GM19193 (cell line): ENCODE results near the gene TENM4.

Experiments
- POLR2A ChIP-seq: IDR thresholded peaks from 4 replicates; pipeline ENCODE4 v1.6.1; 2011; ENCODE audit not compliant: insufficient read depth, insufficient read length; ENCODE audit errors: extremely low read depth

TENM4 gene

GRCh38 chr11:78806214-78807004 lies 634.4 kb downstream of the TENM4 start:
- TF ChIP-seq POLR2A, result no peak

DNA sequence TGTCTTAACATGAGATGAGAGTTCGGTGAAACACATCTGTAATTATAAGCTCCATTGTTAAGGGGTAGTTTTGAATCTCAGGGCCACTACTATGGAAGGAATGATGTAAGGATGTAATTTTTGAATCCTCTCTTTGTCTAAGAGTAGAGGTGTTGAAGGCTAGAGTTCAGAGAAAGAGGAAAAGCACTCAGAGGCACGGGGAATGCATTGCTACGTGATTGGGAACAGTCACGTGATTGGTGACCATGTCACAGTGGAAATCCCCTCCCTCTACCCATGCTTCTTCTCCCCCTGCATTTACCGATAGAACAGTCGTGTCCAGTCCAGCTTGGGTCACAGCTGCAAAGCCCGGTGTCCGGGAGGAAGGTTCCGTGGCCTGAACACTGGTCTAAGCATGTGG lies 635.8 kb downstream of the TENM4 start:
- no peak for TF ChIP-seq POLR2A

- no peak for TF ChIP-seq POLR2A
These were observed 636.8 kb downstream of the TENM4 start for GRCh38 chr11:78803995-78804394.

DNA sequence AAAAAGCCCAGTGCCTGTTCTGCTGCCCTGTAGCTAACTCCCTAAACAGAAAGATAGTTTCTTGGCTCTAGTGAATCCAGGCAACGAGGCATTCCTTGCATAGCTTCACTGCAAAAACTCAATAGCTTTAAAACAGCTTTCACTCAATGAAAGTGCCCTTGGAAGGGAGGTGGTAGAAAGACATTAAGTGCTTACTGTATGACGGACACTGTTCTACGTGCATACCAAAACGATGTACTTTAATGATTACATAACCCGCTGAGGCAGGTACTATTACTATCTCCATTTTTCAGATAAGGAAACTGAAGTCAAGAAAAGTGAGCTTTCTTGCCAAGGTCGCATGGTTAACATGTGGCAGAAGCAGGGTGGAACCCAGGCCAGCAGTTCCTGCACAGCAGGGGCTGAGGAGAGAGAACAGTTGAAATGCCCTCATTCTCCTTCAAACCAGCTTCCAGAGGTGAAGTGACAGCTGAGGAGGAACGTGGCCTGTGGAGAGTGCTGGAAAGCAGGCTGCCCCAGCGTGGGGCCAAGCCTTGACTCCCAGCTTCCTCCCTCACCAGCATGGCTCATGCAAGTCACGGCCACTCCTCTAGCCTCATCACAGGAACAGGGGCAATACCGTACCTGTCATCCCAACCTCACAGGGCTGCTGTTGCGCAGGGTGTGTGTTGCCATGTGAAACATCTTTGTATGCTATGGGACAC lies 638.6 kb downstream of the TENM4 start:
- no peak for TF ChIP-seq POLR2A

DNA sequence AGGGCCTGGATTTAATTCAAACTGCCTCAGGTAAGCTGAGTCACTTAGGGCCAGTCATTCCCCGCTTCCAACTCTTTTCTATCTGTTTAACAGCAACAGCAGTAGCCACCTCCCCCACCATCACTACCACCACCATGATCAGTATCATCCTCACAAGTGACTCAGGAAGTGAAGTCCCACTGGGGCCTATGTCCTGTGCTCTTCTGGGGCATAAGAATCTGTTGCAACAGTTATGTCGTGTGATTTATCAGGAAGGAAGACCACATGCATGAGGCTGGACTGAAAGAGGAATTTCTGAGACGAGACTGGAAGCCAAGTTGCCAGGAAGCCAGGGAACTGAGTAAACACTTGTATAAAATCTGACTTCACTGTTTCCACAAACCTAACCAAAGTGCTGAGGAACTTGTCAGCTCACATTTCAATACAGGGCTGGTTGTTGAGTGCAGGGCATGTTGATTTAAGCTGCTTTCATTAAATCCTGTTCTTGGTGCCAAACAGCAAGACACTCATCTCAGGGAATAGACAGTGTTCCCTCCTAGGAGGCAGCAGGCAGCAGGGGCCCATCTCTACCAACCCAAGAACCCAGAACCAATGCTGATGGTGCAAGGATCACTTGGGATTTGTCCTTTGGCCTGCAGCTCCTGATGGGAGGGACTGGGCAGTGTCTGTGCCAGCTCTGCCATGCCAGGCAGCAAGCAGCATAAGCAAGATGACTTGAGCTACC lies 639.5 kb downstream of the TENM4 start:
- TF ChIP-seq POLR2A, result no peak

DNA sequence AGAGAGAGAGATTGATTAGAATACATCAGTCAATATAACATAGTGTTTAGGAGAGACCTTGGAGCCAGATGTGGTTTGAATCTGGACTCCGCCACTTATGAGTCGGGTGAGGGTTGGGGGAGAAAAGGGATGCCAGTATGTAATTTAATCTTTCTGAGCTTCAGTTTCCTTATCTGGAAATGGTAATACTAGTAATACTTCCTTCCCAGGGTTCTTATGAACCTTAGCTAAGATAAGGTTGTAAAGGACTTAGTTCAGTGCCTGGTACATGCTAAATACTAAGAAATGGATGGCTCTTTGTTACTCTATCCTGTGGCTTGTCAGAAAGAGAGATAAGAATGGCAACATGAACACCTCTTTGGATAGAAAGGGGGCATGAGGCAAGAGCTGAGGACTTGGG lies 640.1 kb downstream of the TENM4 start:
- no peak for TF ChIP-seq POLR2A

- TF ChIP-seq POLR2A, result no peak
These were observed 640.6 kb downstream of the TENM4 start for GRCh38 chr11:78800096-78800690.

DNA sequence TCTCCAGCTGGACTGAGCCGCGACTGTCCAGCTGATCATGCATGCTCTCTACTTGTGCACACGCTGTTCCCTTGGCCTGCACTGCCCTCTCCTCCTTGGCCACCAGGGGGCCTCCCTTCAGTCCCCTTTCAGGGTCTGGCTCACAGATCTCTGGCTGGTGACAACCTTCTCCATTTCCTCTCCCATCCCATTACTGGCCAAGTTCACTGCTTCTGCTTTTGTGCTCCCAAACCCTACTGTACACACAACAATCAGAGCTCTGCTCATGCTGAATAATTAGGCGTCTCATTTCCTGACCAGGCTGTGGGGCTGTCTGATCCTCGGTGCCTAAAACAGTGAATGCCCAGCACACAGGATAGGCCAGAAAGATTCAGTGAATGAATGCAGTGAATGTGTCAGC lies 642.2 kb downstream of the TENM4 start:
- TF ChIP-seq POLR2A, result no peak

- no peak for TF ChIP-seq POLR2A
These were observed 643.3 kb downstream of the TENM4 start for GRCh38 chr11:78797559-78797958.

GRCh38 chr11:78796956-78797355 lies 643.9 kb downstream of the TENM4 start:
- no peak for TF ChIP-seq POLR2A

GRCh38 chr11:78795621-78796261 lies 645.1 kb downstream of the TENM4 start:
- no peak for TF ChIP-seq POLR2A

- TF ChIP-seq POLR2A, result no peak
These were observed 648.9 kb downstream of the TENM4 start for GRCh38 chr11:78791964-78792363.

GRCh38 chr11:78791254-78791653 lies 649.6 kb downstream of the TENM4 start:
- TF ChIP-seq POLR2A, result no peak

- TF ChIP-seq POLR2A, result no peak
These were observed 650.0 kb downstream of the TENM4 start for GRCh38 chr11:78790784-78791183.

GRCh38 chr11:78789375-78789774 lies 651.5 kb downstream of the TENM4 start:
- no peak for TF ChIP-seq POLR2A
